ENCODE measurements around the gene PFKFB2.

PFKFB2 gene

GRCh38 chr1:207022996-207023679 is 29.9 kb upstream of the PFKFB2 start:
- no peak for DNase-seq

GRCh38 chr1:207024202-207025145 is 28.6 kb upstream of the PFKFB2 start:
- DNase-seq: no peak

GRCh38 chr1:207025146-207025880 is 27.8 kb upstream of the PFKFB2 start:
- DNase-seq: no peak

GRCh38 chr1:207026104-207026534 is 27.0 kb upstream of the PFKFB2 start:
- DNase-seq: no peak

- DNase-seq: no peak
These were observed 25.8 kb upstream of the PFKFB2 start for GRCh38 chr1:207027206-207027777.

- no peak for DNase-seq
These were observed 25.2 kb upstream of the PFKFB2 start for GRCh38 chr1:207027921-207028320.

GRCh38 chr1:207028884-207029650 is 24.0 kb upstream of the PFKFB2 start:
- DNase-seq: no peak

- DNase-seq: no peak
These were observed 23.2 kb upstream of the PFKFB2 start for GRCh38 chr1:207029701-207030521.

- no peak for DNase-seq
These were observed 22.5 kb upstream of the PFKFB2 start for GRCh38 chr1:207030522-207031009.

GRCh38 chr1:207031016-207031415 is 22.1 kb upstream of the PFKFB2 start:
- DNase-seq: no peak

GRCh38 chr1:207031632-207032264 is 21.3 kb upstream of the PFKFB2 start:
- DNase-seq: no peak

GRCh38 chr1:207032528-207033017 is 20.5 kb upstream of the PFKFB2 start, which contains the start of gene C1orf116:
Gene C1orf116, minus strand, starts transcription at chr1:207032756. Its CDS starts 5,158 bp downstream, at chr1:207027598.
- no peak for DNase-seq

- DNase-seq: no peak
These were observed 19.8 kb upstream of the PFKFB2 start for GRCh38 chr1:207033302-207033701.

- no peak for DNase-seq
These were observed 18.9 kb upstream of the PFKFB2 start for GRCh38 chr1:207034208-207034607.

- DNase-seq: no peak
These were observed 18.1 kb upstream of the PFKFB2 start for GRCh38 chr1:207034998-207035397.

- no peak for DNase-seq
These were observed 17.1 kb upstream of the PFKFB2 start for GRCh38 chr1:207035877-207036551.

- no peak for DNase-seq
These were observed 16.2 kb upstream of the PFKFB2 start for GRCh38 chr1:207036865-207037264.

- DNase-seq: no peak
These were observed 13.5 kb upstream of the PFKFB2 start for GRCh38 chr1:207039380-207040180.

GRCh38 chr1:207040181-207040533 is 12.9 kb upstream of the PFKFB2 start:
- no peak for DNase-seq
